ENCODE measurements around the gene SIRPG.

SIRPG gene

GRCh38 chr20:1635291-1635979 lies 22.1 kb downstream of the SIRPG start:
- H3K27ac Mint-ChIP-seq, result peak overlapping the region; percentile 45
- DNase-seq, result no peak
- peaks cover 50% of the 10 kb centered on the region for H3K36me3 Mint-ChIP-seq (ENCODE audit: low read depth)
- peaks cover 75% of the 10 kb centered on the region for H3K4me1 Mint-ChIP-seq (ENCODE audit: low read depth)
- H3K27me3 Mint-ChIP-seq, result no peaks in the 10 kb centered on the region
- H3K9me3 Mint-ChIP-seq, result peaks cover 8% of the 10 kb centered on the region
- no peak overlapping the region for H3K4me3 Mint-ChIP-seq

- Mint-ChIP-seq H3K27me3 (no peaks in the 10 kb centered on the region), H3K4me3 (no peak overlapping the region), H3K9me3 (no peaks in the 10 kb centered on the region), H3K36me3 (ENCODE audit: low read depth) (peaks cover 66% of the 10 kb centered on the region), H3K4me1 (ENCODE audit: low read depth) (peaks cover 78% of the 10 kb centered on the region), H3K27ac (peak overlapping the region; percentile 8)
- DNase-seq, result no peak
These were observed 24.0 kb downstream of the SIRPG start for GRCh38 chr20:1633535-1633934.

- H3K4me1 Mint-ChIP-seq (ENCODE audit: low read depth), result peaks cover 81% of the 10 kb centered on the region
- peak overlapping the region; percentile 89 for H3K27ac Mint-ChIP-seq
- DNase-seq, result peak; percentile 64
- peak overlapping the region; percentile 40 for H3K4me3 Mint-ChIP-seq
- H3K27me3 Mint-ChIP-seq, result no peaks in the 10 kb centered on the region
- H3K9me3 Mint-ChIP-seq, result no peaks in the 10 kb centered on the region
- H3K36me3 Mint-ChIP-seq (ENCODE audit: low read depth), result peaks cover 75% of the 10 kb centered on the region
These were observed 25.4 kb downstream of the SIRPG start for GRCh38 chr20:1632178-1632577.

- Mint-ChIP-seq H3K9me3 (no peaks in the 10 kb centered on the region), H3K27ac (peak overlapping the region; percentile 89), H3K4me3 (peak overlapping the region; percentile 40), H3K36me3 (ENCODE audit: low read depth) (peaks cover 68% of the 10 kb centered on the region), H3K27me3 (no peaks in the 10 kb centered on the region), H3K4me1 (ENCODE audit: low read depth) (peaks cover 81% of the 10 kb centered on the region)
- DNase-seq, result no peak
These were observed 26.0 kb downstream of the SIRPG start for GRCh38 chr20:1631309-1632151.

- no peaks in the 10 kb centered on the region for H3K27me3 Mint-ChIP-seq
- DNase-seq, result no peak
- H3K27ac Mint-ChIP-seq, result no peak overlapping the region
- H3K36me3 Mint-ChIP-seq (ENCODE audit: low read depth), result peaks cover 59% of the 10 kb centered on the region
- no peaks in the 10 kb centered on the region for H3K9me3 Mint-ChIP-seq
- no peak overlapping the region for H3K4me3 Mint-ChIP-seq
- H3K4me1 Mint-ChIP-seq (ENCODE audit: low read depth), result peaks cover 85% of the 10 kb centered on the region
These were observed 27.4 kb downstream of the SIRPG start for GRCh38 chr20:1630186-1630585.

- no peak for DNase-seq
- Mint-ChIP-seq H3K27me3 (no peaks in the 10 kb centered on the region), H3K4me1 (ENCODE audit: low read depth) (peaks cover 92% of the 10 kb centered on the region), H3K4me3 (no peak overlapping the region), H3K36me3 (ENCODE audit: low read depth) (peaks cover 53% of the 10 kb centered on the region), H3K27ac (peak overlapping the region; percentile 34), H3K9me3 (no peaks in the 10 kb centered on the region)
These were observed 28.3 kb downstream of the SIRPG start for GRCh38 chr20:1629321-1629720.

- no peak overlapping the region for H3K4me3 Mint-ChIP-seq
- no peaks in the 10 kb centered on the region for H3K9me3 Mint-ChIP-seq
- peak overlapping the region; percentile 44 for H3K27ac Mint-ChIP-seq
- DNase-seq, result no peak
- H3K4me1 Mint-ChIP-seq (ENCODE audit: low read depth), result peaks cover 95% of the 10 kb centered on the region
- no peaks in the 10 kb centered on the region for H3K27me3 Mint-ChIP-seq
- peaks cover 48% of the 10 kb centered on the region for H3K36me3 Mint-ChIP-seq (ENCODE audit: low read depth)
These were observed 29.0 kb downstream of the SIRPG start for GRCh38 chr20:1628621-1629020.

- Mint-ChIP-seq H3K4me3 (no peak overlapping the region), H3K27me3 (no peaks in the 10 kb centered on the region), H3K4me1 (ENCODE audit: low read depth) (peaks cover 96% of the 10 kb centered on the region), H3K36me3 (ENCODE audit: low read depth) (peaks cover 46% of the 10 kb centered on the region), H3K9me3 (no peaks in the 10 kb centered on the region), H3K27ac (peak overlapping the region; percentile 95)
- DNase-seq, result no peak
These were observed 30.4 kb downstream of the SIRPG start for GRCh38 chr20:1627200-1627550.

- Mint-ChIP-seq H3K36me3 (ENCODE audit: low read depth) (peaks cover 41% of the 10 kb centered on the region), H3K27ac (peak overlapping the region; percentile 95), H3K27me3 (no peaks in the 10 kb centered on the region), H3K4me1 (ENCODE audit: low read depth) (peaks cover 95% of the 10 kb centered on the region), H3K4me3 (no peak overlapping the region), H3K9me3 (no peaks in the 10 kb centered on the region)
- no peak for DNase-seq
These were observed 30.9 kb downstream of the SIRPG start for GRCh38 chr20:1626528-1627199.

- peaks cover 97% of the 10 kb centered on the region for H3K4me1 Mint-ChIP-seq (ENCODE audit: low read depth)
- peak overlapping the region; percentile 95 for H3K27ac Mint-ChIP-seq
- DNase-seq, result no peak
- peaks cover 30% of the 10 kb centered on the region for H3K36me3 Mint-ChIP-seq (ENCODE audit: low read depth)
- H3K27me3 Mint-ChIP-seq, result no peaks in the 10 kb centered on the region
- H3K4me3 Mint-ChIP-seq, result peak overlapping the region; percentile 32
- no peaks in the 10 kb centered on the region for H3K9me3 Mint-ChIP-seq
These were observed 32.4 kb downstream of the SIRPG start for GRCh38 chr20:1625083-1625690.

- H3K4me1 Mint-ChIP-seq (ENCODE audit: low read depth), result peaks cover 95% of the 10 kb centered on the region
- H3K27ac Mint-ChIP-seq, result peak overlapping the region; percentile 95
- no peaks in the 10 kb centered on the region for H3K27me3 Mint-ChIP-seq
- no peak overlapping the region for H3K4me3 Mint-ChIP-seq
- no peak for DNase-seq
- H3K36me3 Mint-ChIP-seq (ENCODE audit: low read depth), result peaks cover 15% of the 10 kb centered on the region
- no peaks in the 10 kb centered on the region for H3K9me3 Mint-ChIP-seq
These were observed 33.9 kb downstream of the SIRPG start for GRCh38 chr20:1623501-1624205.

- Mint-ChIP-seq H3K27me3 (no peaks in the 10 kb centered on the region), H3K4me3 (no peak overlapping the region), H3K36me3 (ENCODE audit: low read depth) (peaks cover 5% of the 10 kb centered on the region), H3K9me3 (no peaks in the 10 kb centered on the region), H3K27ac (peak overlapping the region; percentile 71), H3K4me1 (ENCODE audit: low read depth) (peaks cover 84% of the 10 kb centered on the region)
- no peak for DNase-seq
These were observed 35.1 kb downstream of the SIRPG start for GRCh38 chr20:1622450-1622849.

GRCh38 chr20:1621316-1621715 lies 36.3 kb downstream of the SIRPG start:
- H3K9me3 Mint-ChIP-seq, result no peaks in the 10 kb centered on the region
- H3K27ac Mint-ChIP-seq, result peak overlapping the region; percentile 73
- H3K36me3 Mint-ChIP-seq (ENCODE audit: low read depth), result peaks cover 3% of the 10 kb centered on the region
- no peaks in the 10 kb centered on the region for H3K27me3 Mint-ChIP-seq
- no peak for DNase-seq
- H3K4me3 Mint-ChIP-seq, result no peak overlapping the region
- peaks cover 79% of the 10 kb centered on the region for H3K4me1 Mint-ChIP-seq (ENCODE audit: low read depth)

GRCh38 chr20:1619861-1620444 lies 37.6 kb downstream of the SIRPG start, which contains the start of gene SIRPB1:
Gene SIRPB1 (minus strand): TSS chr20:1620009. CDS start chr20:1619944, 65 bp downstream.
- no peaks in the 10 kb centered on the region for H3K27me3 Mint-ChIP-seq
- H3K9me3 Mint-ChIP-seq, result no peaks in the 10 kb centered on the region
- no peaks in the 10 kb centered on the region for H3K36me3 Mint-ChIP-seq (ENCODE audit: low read depth)
- H3K4me3 Mint-ChIP-seq, result peak within 1 kb of the TSS; percentile 11
- DNase-seq, result peak; percentile 39
- peak within 1 kb of the TSS; percentile 54 for H3K27ac Mint-ChIP-seq
- H3K4me1 Mint-ChIP-seq (ENCODE audit: low read depth), result peaks cover 65% of the 10 kb centered on the region

All from activated T-cell treated with anti-CD3 and anti-CD28 coated beads, Interleukin-2, amount 50 U/mL, for 24 hours (primary cell).